Skeletal muscle tissue (tissue), 4 donors: ENCODE data around the gene STIM2. TPM values are rescaled to one million over a fixed set of nuclear protein-coding genes. Genes with fewer than 3 reads are reported as not detected.

Experiments
- H3K27ac ChIP-seq: one replicate; pipeline ENCODE4 v1.7.0; 2013; ENCODE audit warnings: mild to moderate bottlenecking, low read depth, low read length, inconsistent platforms
- H3K27me3 ChIP-seq, 3 donors: one replicate each; pipeline ENCODE4 v1.7.0; 2013; ENCODE audit warnings: low read length in 3 of 3; ENCODE audit not compliant: control insufficient read depth in 3 of 3, insufficient read depth in 3 of 3
- H3K36me3 ChIP-seq, 3 donors: one replicate each; pipeline ENCODE4 v1.7.0; 2013; ENCODE audit warnings: low read length in 3 of 3; ENCODE audit not compliant: control insufficient read depth in 3 of 3, insufficient read depth in 3 of 3
- H3K4me1 ChIP-seq, 3 donors: one replicate each; pipeline ENCODE4 v1.7.0; 2013; ENCODE audit warnings: low read length in 3 of 3, mild to moderate bottlenecking in 3 of 3; ENCODE audit not compliant: control insufficient read depth in 3 of 3, insufficient read depth in 3 of 3
- H3K4me3 ChIP-seq, 3 donors: one replicate each; pipeline ENCODE4 v1.7.0; 2013; ENCODE audit warnings: low read length in 3 of 3
- H3K9ac ChIP-seq, 3 donors: one replicate each; pipeline ENCODE4 v1.7.0; 2013; ENCODE audit warnings: low read length in 3 of 3, mild to moderate bottlenecking in 3 of 3, moderate library complexity in 2 of 3, low read depth in 1 of 3
- H3K9me3 ChIP-seq, 3 donors: one replicate each; pipeline ENCODE4 v1.7.0; 2013; ENCODE audit warnings: low read length in 3 of 3; ENCODE audit not compliant: control insufficient read depth in 3 of 3
- total RNA-seq: library from RNA; depleted of rRNA; stranded (reverse); fragments of >200 nt; gene quantifications from one replicate; pipeline ENCODE4 v1.2.3, GENCODE V29; 2014
- donor health status: Osteomylitis.

The STIM2 gene
- total RNA-seq, 1 donor from 2014 or later = 16.2 TPM

- no peak overlapping the region for H3K4me3 ChIP-seq
- no peaks in the 10 kb centered on the region for H3K4me1 ChIP-seq
- no peaks in the 10 kb centered on the region for H3K36me3 ChIP-seq
- H3K9ac ChIP-seq = no peak overlapping the region
- H3K27ac ChIP-seq = no peak overlapping the region
- H3K27me3 ChIP-seq = no peaks in the 10 kb centered on the region
- no peaks in the 10 kb centered on the region for H3K9me3 ChIP-seq
Observed at GRCh38 chr4:27057053-27057452, 196.4 kb downstream of the STIM2 start.

GRCh38 chr4:27057662-27058061 is 197.0 kb downstream of the STIM2 start:
- H3K27ac ChIP-seq = no peak overlapping the region
- H3K9ac ChIP-seq = no peak overlapping the region
- H3K9me3 ChIP-seq = no peaks in the 10 kb centered on the region
- H3K4me1 ChIP-seq = no peaks in the 10 kb centered on the region
- H3K4me3 ChIP-seq = no peak overlapping the region
- no peaks in the 10 kb centered on the region for H3K27me3 ChIP-seq
- no peaks in the 10 kb centered on the region for H3K36me3 ChIP-seq

GRCh38 chr4:27058819-27059406 is 198.3 kb downstream of the STIM2 start:
- Histone ChIP-seq H3K9me3 (no peaks in the 10 kb centered on the region), H3K4me3 (no peak overlapping the region), H3K36me3 (no peaks in the 10 kb centered on the region), H3K9ac (no peak overlapping the region), H3K27me3 (no peaks in the 10 kb centered on the region), H3K4me1 (no peaks in the 10 kb centered on the region), H3K27ac (no peak overlapping the region)

GRCh38 chr4:27059446-27059845 is 198.8 kb downstream of the STIM2 start:
- no peaks in the 10 kb centered on the region for H3K36me3 ChIP-seq
- no peaks in the 10 kb centered on the region for H3K9me3 ChIP-seq
- no peak overlapping the region for H3K9ac ChIP-seq
- H3K4me3 ChIP-seq = no peak overlapping the region
- no peak overlapping the region for H3K27ac ChIP-seq
- no peaks in the 10 kb centered on the region for H3K4me1 ChIP-seq
- no peaks in the 10 kb centered on the region for H3K27me3 ChIP-seq

- H3K9me3 ChIP-seq = no peaks in the 10 kb centered on the region
- H3K27me3 ChIP-seq = no peaks in the 10 kb centered on the region
- no peaks in the 10 kb centered on the region for H3K36me3 ChIP-seq
- no peaks in the 10 kb centered on the region for H3K4me1 ChIP-seq
- no peak overlapping the region for H3K9ac ChIP-seq
- no peak overlapping the region for H3K4me3 ChIP-seq
- no peak overlapping the region for H3K27ac ChIP-seq
Observed at GRCh38 chr4:27062256-27062655, 201.6 kb downstream of the STIM2 start.

GRCh38 chr4:27066591-27066990 is 205.9 kb downstream of the STIM2 start:
- Histone ChIP-seq H3K9me3 (no peaks in the 10 kb centered on the region), H3K27me3 (no peaks in the 10 kb centered on the region), H3K27ac (no peak overlapping the region), H3K36me3 (no peaks in the 10 kb centered on the region), H3K9ac (no peak overlapping the region), H3K4me1 (no peaks in the 10 kb centered on the region), H3K4me3 (no peak overlapping the region)

GRCh38 chr4:27068151-27068867 is 207.7 kb downstream of the STIM2 start:
- H3K36me3 ChIP-seq = no peaks in the 10 kb centered on the region
- no peaks in the 10 kb centered on the region for H3K27me3 ChIP-seq
- H3K4me3 ChIP-seq = no peak overlapping the region
- no peak overlapping the region for H3K9ac ChIP-seq
- no peaks in the 10 kb centered on the region for H3K9me3 ChIP-seq
- H3K4me1 ChIP-seq = no peaks in the 10 kb centered on the region
- no peak overlapping the region for H3K27ac ChIP-seq
